ENCODE data around the gene TRAM2.

DNA sequence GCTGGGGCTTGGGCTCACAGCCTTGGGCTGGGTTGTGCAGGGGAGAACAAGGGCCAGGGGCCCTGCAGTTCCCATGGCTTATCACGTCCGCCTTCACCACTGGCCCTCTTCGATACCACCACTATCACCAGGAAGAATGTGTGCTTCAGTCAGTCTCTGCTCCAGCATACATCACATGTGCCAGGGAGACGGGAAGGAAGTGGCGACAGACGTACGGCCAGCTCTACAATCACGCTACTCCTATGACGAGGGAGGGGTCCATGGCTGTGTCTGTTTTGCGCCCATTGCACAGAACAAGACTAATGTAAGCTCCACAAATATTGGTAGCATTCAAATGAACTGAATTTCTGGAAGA lies 72.1 kb downstream of the TRAM2 start:
- TF ChIP-seq, protein P1, sequence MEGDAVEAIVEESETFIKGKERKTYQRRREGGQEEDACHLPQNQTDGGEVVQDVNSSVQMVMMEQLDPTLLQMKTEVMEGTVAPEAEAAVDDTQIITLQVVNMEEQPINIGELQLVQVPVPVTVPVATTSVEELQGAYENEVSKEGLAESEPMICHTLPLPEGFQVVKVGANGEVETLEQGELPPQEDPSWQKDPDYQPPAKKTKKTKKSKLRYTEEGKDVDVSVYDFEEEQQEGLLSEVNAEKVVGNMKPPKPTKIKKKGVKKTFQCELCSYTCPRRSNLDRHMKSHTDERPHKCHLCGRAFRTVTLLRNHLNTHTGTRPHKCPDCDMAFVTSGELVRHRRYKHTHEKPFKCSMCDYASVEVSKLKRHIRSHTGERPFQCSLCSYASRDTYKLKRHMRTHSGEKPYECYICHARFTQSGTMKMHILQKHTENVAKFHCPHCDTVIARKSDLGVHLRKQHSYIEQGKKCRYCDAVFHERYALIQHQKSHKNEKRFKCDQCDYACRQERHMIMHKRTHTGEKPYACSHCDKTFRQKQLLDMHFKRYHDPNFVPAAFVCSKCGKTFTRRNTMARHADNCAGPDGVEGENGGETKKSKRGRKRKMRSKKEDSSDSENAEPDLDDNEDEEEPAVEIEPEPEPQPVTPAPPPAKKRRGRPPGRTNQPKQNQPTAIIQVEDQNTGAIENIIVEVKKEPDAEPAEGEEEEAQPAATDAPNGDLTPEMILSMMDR (IDR thresholded peaks at IDR 0.05): no peak
- no peak for TF ChIP-seq POLR2A (IDR thresholded peaks at IDR 0.05)
- TF ChIP-seq EP300 (IDR thresholded peaks at IDR 0.05): no peak
- TF ChIP-seq POLR2AphosphoS5 (IDR thresholded peaks at IDR 0.05): no peak
